GM12878 (cell line): Measurements from ENCODE around the gene NFKBIB. TPM values are rescaled to one million over a fixed set of nuclear protein-coding genes. Genes with fewer than 3 reads are reported as not detected.
A peak's percentile ranks its signal among the peaks of the same experiment; 100 is the strongest.

Experiments
- ATAC-seq: fragments of 200-7000 bp; cut with Tn5 transposase; 3 replicates; pipeline ENCODE4 v1.9.1; 2020; ENCODE audit warnings: mild to moderate bottlenecking, moderate library complexity
- BruUV-seq: library from RNA; stranded (reverse); fragments of 400-500 nt; replicated peaks from 2 replicates; lab custom pipeline; 2021; lab: Mats Ljungman, UMichigan
- CTCF ChIA-PET: fragments of 300-600 bp; sonication (Branson Sonifier 250); formaldehyde crosslinking; extraction: SDS; loops from one replicate; lab custom pipeline; 2021; ENCODE audit warnings: inconsistent platforms; lab: Yijun Ruan, JAX
- POLR2A ChIA-PET: fragments of 350-600 bp; formaldehyde crosslinking; extraction: SDS; loops from one replicate; lab custom pipeline; 2021; ENCODE audit warnings: inconsistent platforms; lab: Charles Lee
- RAD21 ChIA-PET: fragments of 300-600 bp; sonication (Branson Sonifier 250); formaldehyde crosslinking; loops from one replicate; lab custom pipeline; 2023; ENCODE audit warnings: antibody characterized with exemption; ENCODE audit not compliant: unreplicated experiment; lab: Charles Lee
- SMC1A ChIA-PET: fragments of 300-600 bp; sonication (Branson Sonifier 250); formaldehyde crosslinking; loops from one replicate; lab custom pipeline; 2023; ENCODE audit not compliant: unreplicated experiment, uncharacterized antibody; lab: Charles Lee
- DNase-seq: peaks from one replicate; pipeline ENCODE4 v3.0.0-alpha.2; 2011; ENCODE audit warnings: low read depth, low spot score
- FAIRE-seq: peaks from 3 replicates; lab custom pipeline; 2011; peaks lifted over from hg19 to GRCh38; lab: Jason Lieb, UNC
- H2AFZ ChIP-seq: 2 replicates; pipeline ENCODE4 v1.6.0; 2011; ENCODE audit warnings: low read depth, low read length, control low read depth; ENCODE audit not compliant: control insufficient read depth
- H3K27ac ChIP-seq: 2 replicates; pipeline ENCODE4 v1.5.1; 2011; ENCODE audit warnings: control low read depth; ENCODE audit not compliant: control insufficient read depth, insufficient read depth
- H3K27me3 ChIP-seq, 2 experiments: replicated peaks in 1 of 2; 2 replicates each; pipeline versions ENCODE4 v1.6.0 to v1.6.1; 2011; ENCODE audit warnings: low read length in 1 of 2; ENCODE audit not compliant: control insufficient read depth in 2 of 2, insufficient read depth in 2 of 2
- H3K36me3 ChIP-seq, 2 experiments: 2 replicates each; pipeline ENCODE4 v1.5.1; 2011; ENCODE audit warnings: low read length in 1 of 2; ENCODE audit not compliant: control insufficient read depth in 2 of 2, insufficient read depth in 2 of 2
- H3K4me1 ChIP-seq: 2 replicates; pipeline ENCODE4 v1.6.1; 2011; ENCODE audit warnings: mild to moderate bottlenecking, low read length, moderate library complexity, mixed read lengths; ENCODE audit not compliant: control insufficient read depth, insufficient read depth
- H3K4me2 ChIP-seq: 2 replicates; pipeline ENCODE4 v1.6.0; 2011; ENCODE audit warnings: control low read depth; ENCODE audit not compliant: control insufficient read depth, insufficient read depth
- H3K4me3 ChIP-seq: fragments of 200-600 bp; sonication (generic); 2 replicates; pipeline ENCODE4 v1.5.1; 2016
- H3K79me2 ChIP-seq: 2 replicates; pipeline ENCODE4 v1.6.0; 2011; ENCODE audit warnings: low read length; ENCODE audit not compliant: control insufficient read depth, insufficient read depth
- H3K9ac ChIP-seq: 2 replicates; pipeline ENCODE4 v1.8.0; 2011; ENCODE audit warnings: low read length, control low read depth, mixed read lengths; ENCODE audit not compliant: control insufficient read depth, insufficient read depth
- H3K9me3 ChIP-seq: replicated peaks from 3 replicates; pipeline ENCODE4 v1.5.1; 2011; ENCODE audit warnings: mild to moderate bottlenecking, low read length; ENCODE audit not compliant: control insufficient read depth, insufficient read depth
- H4K20me1 ChIP-seq: 2 replicates; pipeline ENCODE4 v1.6.0; 2011; ENCODE audit not compliant: control insufficient read depth, insufficient read depth
- JUND ChIP-seq: IDR thresholded peaks from 2 replicates; pipeline ENCODE4 v1.6.1; 2012; ENCODE audit warnings: low read depth, mild to moderate bottlenecking, low read length, improper control_type of control experiment, moderate library complexity
- MYB ChIP-seq: fragments of 150-350 bp; IDR thresholded peaks from 2 replicates; pipeline ENCODE4 v1.6.1; 2014; ENCODE audit warnings: mild to moderate bottlenecking, low read depth, low read length, borderline replicate concordance
- PAX5 ChIP-seq: IDR thresholded peaks from 2 replicates; pipeline ENCODE4 v1.6.1; 2011; ENCODE audit warnings: low read depth, low read length, borderline replicate concordance
- POLR2A ChIP-seq: IDR thresholded peaks from 2 replicates; pipeline ENCODE4 v1.6.1; 2011; ENCODE audit warnings: low read depth, mild to moderate bottlenecking, low read length
- RFX5 ChIP-seq: IDR thresholded peaks from 2 replicates; pipeline ENCODE4 v1.6.1; 2011; ENCODE audit warnings: low read depth, low read length, improper control_type of control experiment
- TCF12 ChIP-seq: IDR thresholded peaks from 2 replicates; pipeline ENCODE4 v1.6.1; 2011; ENCODE audit warnings: low read depth, mild to moderate bottlenecking, low read length
- ZNF207 ChIP-seq: fragments of 450-650 bp; IDR thresholded peaks from 2 replicates; pipeline ENCODE4 v1.6.1; 2014; ENCODE audit warnings: antibody characterized with exemption, mild to moderate bottlenecking, borderline replicate concordance
- ZNF24 ChIP-seq: fragments of 450-650 bp; IDR thresholded peaks from 2 replicates; pipeline ENCODE4 v1.6.1; 2017; ENCODE audit warnings: antibody characterized with exemption, mild to moderate bottlenecking
- WGBS: methylation state at CpG from one replicate; pipeline ENCODE4 v1.1.6; 2016; ENCODE audit warnings: low lambda C conversion rate; ENCODE audit not compliant: insufficient replicate concordance, insufficient coverage; ENCODE audit errors: missing lambda C conversion rate; 5-methylcytosine and 5-hydroxymethylcytosine counted together
- in situ Hi-C: fragments of 300-500 bp; cut with MboI; formaldehyde crosslinking; loops from 9 replicates; pipeline ENCODE4 v1.14.3; 2018; ENCODE audit warnings: mixed read lengths
- intact Hi-C: fragments of 100-400 bp; cut with micrococcal nuclease; formaldehyde crosslinking; loops from one replicate; pipeline ENCODE4 v1.14.2; 2022; ENCODE audit not compliant: unreplicated experiment
- polyA plus RNA-seq, 11 experiments: library from polyadenylated mRNA; depleted of rRNA in 4 of 11; unstranded in 6 of 11; stranded (reverse) in 5 of 11; fragments of >200 nt; fragmentation: Nextera tagmentation in 4 of 11; fragmentation: Illumina TruSeq in 1 of 11; extraction: Ambion mirVana in 4 of 11; extraction: Trizol in 1 of 11; gene quantifications; 1 replicate in 1 of 11; 2 replicates in 10 of 11; pipeline versions ENCODE4 v1.2.1 to v1.2.3, GENCODE V29; 2011 to 2016; ENCODE audit warnings: inconsistent platforms in 2 of 11, missing spikeins in 2 of 11, low read depth in 1 of 11
- total RNA-seq, 4 experiments: library from RNA; depleted of rRNA in 3 of 4; stranded (reverse); fragments of >200 nt in 3 of 4; fragmentation: Illumina TruSeq in 1 of 4; extraction: Trizol in 1 of 4; gene quantifications; 2 replicates each; pipeline versions ENCODE4 v1.2.1 to v1.2.3, GENCODE V29; 2013 to 2021
- TF ChIP-seq, protein P1 (sequence below): fragments of 450-650 bp; IDR thresholded peaks from 2 replicates; pipeline ENCODE4 v1.6.1; 2017; ENCODE audit warnings: borderline replicate concordance

The NFKBIB gene
- total and polyA plus RNA-seq, 10 of the 15 experiments (the other 5 are each of a cell fraction or from before 2014, with no cell fraction given) = 1.2 to 60.9 (median 31.0) TPM

DNA sequence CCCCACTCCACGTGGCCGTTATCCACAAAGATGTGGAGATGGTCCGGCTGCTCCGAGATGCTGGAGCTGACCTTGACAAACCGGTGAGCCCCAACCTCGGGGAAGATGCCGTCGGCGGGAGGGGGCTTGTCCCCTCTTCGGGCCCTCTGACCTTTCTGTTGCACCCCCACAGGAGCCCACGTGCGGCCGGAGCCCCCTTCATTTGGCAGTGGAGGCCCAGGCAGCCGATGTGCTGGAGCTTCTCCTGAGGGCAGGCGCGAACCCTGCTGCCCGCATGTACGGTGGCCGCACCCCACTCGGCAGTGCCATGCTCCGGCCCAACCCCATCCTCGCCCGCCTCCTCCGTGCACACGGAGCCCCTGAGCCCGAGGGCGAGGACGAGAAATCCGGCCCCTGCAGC, 7.5 kb downstream of the NFKBIB start:
- TF ChIP-seq ZNF207 = no peak
- peak; percentile 24; the same call in 1 of the 2 replicates for TF ChIP-seq POLR2A
- no peak for TF ChIP-seq PAX5
- TF ChIP-seq, all 136 proteins: peak for 1
- Histone ChIP-seq H3K9ac (no peak overlapping the region), H3K27ac (no peak overlapping the region), H3K36me3 (peaks cover 7 to 12% of the 10 kb centered on the region in 2 experiments), H2AFZ (no peak overlapping the region), H3K4me2 (no peak overlapping the region), H3K79me2 (peaks cover 3% of the 10 kb centered on the region; the same call in 1 of the 2 replicates), H4K20me1 (no peaks in the 10 kb centered on the region), H3K27me3 (no peaks in the 10 kb centered on the region), H3K4me3 (no peak overlapping the region), H3K9me3 (no peaks in the 10 kb centered on the region), H3K4me1 (no peaks in the 10 kb centered on the region)
- CTCF ChIA-PET = interaction anchor here (1.0 kb wide), 2 partner anchors 22 to 23 kb away, joined by 3 to 5 read pairs; partner anchors contain the start of genes MRPS12 and SARS2
- ATAC-seq = no peak
- RAD21 ChIA-PET = no interaction called here
- in situ Hi-C loops = no loop called here
- DNase-seq = no peak
- intact Hi-C loops = no loop called here
- POLR2A ChIA-PET = no interaction called here
- 97% methylated on average over 28 of the region's 29 CpGs for WGBS
- SMC1A ChIA-PET = no interaction called here
- FAIRE-seq = no peak
- no TSS peak for BruUV-seq

GRCh38 chr19:38907670-38908069, 7.9 kb downstream of the NFKBIB start:
- H3K27me3 ChIP-seq = no peaks in the 10 kb centered on the region
- ATAC-seq (no peak), DNase-seq (no peak), FAIRE-seq (no peak)
- intact Hi-C loops (no loop called here), in situ Hi-C loops (no loop called here)
- H3K9ac ChIP-seq = no peak overlapping the region
- H3K4me2 ChIP-seq = no peak overlapping the region
- no peak for TF ChIP-seq RFX5
- TF ChIP-seq, protein P1, sequence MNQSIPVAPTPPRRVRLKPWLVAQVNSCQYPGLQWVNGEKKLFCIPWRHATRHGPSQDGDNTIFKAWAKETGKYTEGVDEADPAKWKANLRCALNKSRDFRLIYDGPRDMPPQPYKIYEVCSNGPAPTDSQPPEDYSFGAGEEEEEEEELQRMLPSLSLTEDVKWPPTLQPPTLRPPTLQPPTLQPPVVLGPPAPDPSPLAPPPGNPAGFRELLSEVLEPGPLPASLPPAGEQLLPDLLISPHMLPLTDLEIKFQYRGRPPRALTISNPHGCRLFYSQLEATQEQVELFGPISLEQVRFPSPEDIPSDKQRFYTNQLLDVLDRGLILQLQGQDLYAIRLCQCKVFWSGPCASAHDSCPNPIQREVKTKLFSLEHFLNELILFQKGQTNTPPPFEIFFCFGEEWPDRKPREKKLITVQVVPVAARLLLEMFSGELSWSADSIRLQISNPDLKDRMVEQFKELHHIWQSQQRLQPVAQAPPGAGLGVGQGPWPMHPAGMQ = no peak
- no peak for TF ChIP-seq PAX5
- no peak for TF ChIP-seq MYB
- no peak for TF ChIP-seq ZNF24
- TF ChIP-seq ZNF207 = no peak
- no peak for TF ChIP-seq JUND
- no peak for TF ChIP-seq TCF12
- no peak overlapping the region for H2AFZ ChIP-seq
- no peak overlapping the region for H3K27ac ChIP-seq
- H3K36me3 ChIP-seq = peaks cover 7 to 12% of the 10 kb centered on the region in 2 experiments
- POLR2A ChIA-PET = no interaction called here
- over 99% methylated on average over 12 of the region's 12 CpGs for WGBS
- H3K79me2 ChIP-seq = peaks cover under 1% of the 10 kb centered on the region; the same call in 1 of the 2 replicates
- no peaks in the 10 kb centered on the region for H3K4me1 ChIP-seq
- RAD21 ChIA-PET = no interaction called here
- no peaks in the 10 kb centered on the region for H3K9me3 ChIP-seq
- CTCF ChIA-PET = interaction anchor here (1.0 kb wide), 1 partner anchor 22 kb away, joined by 3 read pairs; no protein-coding TSS in a partner anchor
- H3K4me3 ChIP-seq = no peak overlapping the region
- SMC1A ChIA-PET = no interaction called here
- BruUV-seq = no TSS peak
- H4K20me1 ChIP-seq = no peaks in the 10 kb centered on the region
